HepG2 (cell line): ENCODE results near the gene TMEM171. TPM values are rescaled to one million over a fixed set of nuclear protein-coding genes. Genes with fewer than 3 reads are reported as not detected.

Experiments used
- ATAC-seq: fragments of 200-7000 bp; cut with Tn5 transposase; 3 replicates; pipeline ENCODE4 v1.9.1; 2020; ENCODE audit warnings: mild to moderate bottlenecking, moderate library complexity
- BruUV-seq: library from RNA; stranded (reverse); fragments of 400-500 nt; replicated peaks from 2 replicates; lab custom pipeline; 2021; lab: Mats Ljungman, UMichigan
- CTCF ChIA-PET: fragments of 300-600 bp; formaldehyde crosslinking; extraction: SDS; loops from one replicate; lab custom pipeline; 2021; ENCODE audit warnings: low total read pairs, inconsistent platforms, low intra/inter-chr PET ratio; lab: Yijun Ruan, JAX
- POLR2A ChIA-PET: fragments of 350-600 bp; sonication (Branson Sonifier 250); formaldehyde crosslinking; loops from one replicate; lab custom pipeline; 2020; ENCODE audit warnings: antibody characterized with exemption, inconsistent platforms; lab: Yijun Ruan, JAX
- DNase-seq: peaks from one replicate; pipeline ENCODE4 v3.0.0-alpha.2; 2015; ENCODE audit warnings: low spot score
- FAIRE-seq: peaks from 3 replicates; lab custom pipeline; 2011; peaks lifted over from hg19 to GRCh38; lab: Jason Lieb, UNC
- H2AFZ ChIP-seq: one replicate; pipeline ENCODE4 v1.6.1; 2011; ENCODE audit warnings: low read length, inconsistent platforms
- H3K27ac ChIP-seq: fragments of 300-600 bp; 3 replicates; pipeline ENCODE4 v1.8.0; 2011; ENCODE audit warnings: mixed run types, mild to moderate bottlenecking, mixed read lengths, low read length, inconsistent platforms; ENCODE audit not compliant: insufficient read depth; ENCODE audit errors: extremely low read length
- H3K27me3 ChIP-seq, 2 experiments: fragments of 200-600 bp in 1 of 2; 2 replicates in 1 of 2; 3 replicates in 1 of 2; pipeline versions ENCODE4 v1.6.0 to v1.8.0; 2011; ENCODE audit warnings: low read length in 2 of 2, mild to moderate bottlenecking in 2 of 2, moderate library complexity in 2 of 2, inconsistent platforms in 1 of 2; ENCODE audit not compliant: insufficient read depth in 2 of 2, control insufficient read depth in 1 of 2
- H3K36me3 ChIP-seq, 2 experiments: fragments of 200-600 bp in 1 of 2; replicated peaks in 1 of 2; 2 replicates in 1 of 2; 3 replicates in 1 of 2; pipeline versions ENCODE4 v1.5.1 to v1.8.0; 2011; ENCODE audit warnings: low read length in 2 of 2, inconsistent platforms in 1 of 2; ENCODE audit not compliant: insufficient read depth in 2 of 2, control insufficient read depth in 1 of 2
- H3K4me1 ChIP-seq: 2 replicates; pipeline ENCODE4 v1.5.1; 2012; ENCODE audit warnings: low read length, inconsistent platforms; ENCODE audit not compliant: insufficient read depth
- H3K4me2 ChIP-seq: 2 replicates; pipeline ENCODE4 v1.6.0; 2011; ENCODE audit warnings: low read depth, low read length, inconsistent platforms
- H3K4me3 ChIP-seq, 3 experiments: fragments of 200-600 bp in 1 of 3; sonication (generic), shearing (Covaris generic) in 1 of 3; replicated peaks in 1 of 3; 2 replicates each; pipeline ENCODE4 v1.5.1; 2011 to 2016; ENCODE audit warnings: low read length in 3 of 3, inconsistent platforms in 2 of 3, low read depth in 2 of 3, mild to moderate bottlenecking in 2 of 3, control low read depth in 1 of 3, mixed read lengths in 1 of 3; ENCODE audit not compliant: insufficient read depth in 1 of 3
- H3K79me2 ChIP-seq: one replicate; pipeline ENCODE4 v1.6.1; 2011; ENCODE audit warnings: low read length, inconsistent platforms; ENCODE audit not compliant: insufficient read depth
- H3K9ac ChIP-seq: 2 replicates; pipeline ENCODE4 v1.6.0; 2011; ENCODE audit warnings: mild to moderate bottlenecking, low read depth, low read length, inconsistent platforms; ENCODE audit not compliant: insufficient read depth
- H3K9me3 ChIP-seq: 2 replicates; pipeline ENCODE4 v1.5.1; 2012; ENCODE audit warnings: mild to moderate bottlenecking, low read length
- H4K20me1 ChIP-seq: 2 replicates; pipeline ENCODE4 v1.6.0; 2011; ENCODE audit warnings: inconsistent platforms, mild to moderate bottlenecking, low read length, moderate library complexity; ENCODE audit not compliant: insufficient read depth
- DPF2 ChIP-seq: sonication (generic); formaldehyde crosslinking; IDR thresholded peaks from 2 replicates; pipeline ENCODE4 v1.4.0; 2020; ENCODE audit warnings: mild to moderate bottlenecking, low read depth, missing genetic modification reagents, borderline replicate concordance
- HNRNPUL1 ChIP-seq: fragments of 200-400 bp; formaldehyde crosslinking; IDR thresholded peaks from 2 replicates; pipeline ENCODE4 v1.6.1; 2017; ENCODE audit warnings: low read depth, mild to moderate bottlenecking, low read length, moderate library complexity
- MBD4 ChIP-seq: IDR thresholded peaks from 2 replicates; pipeline ENCODE4 v1.6.1; 2012; ENCODE audit warnings: low read length, inconsistent platforms, borderline replicate concordance
- MED1 ChIP-seq: sonication (generic); formaldehyde crosslinking; IDR thresholded peaks from 2 replicates; pipeline ENCODE4 v1.4.0; 2020; ENCODE audit warnings: missing genetic modification reagents
- RXRA ChIP-seq: sonication (generic); formaldehyde crosslinking; IDR thresholded peaks from 2 replicates; pipeline ENCODE4 v1.5.1; 2020; ENCODE audit warnings: missing genetic modification reagents
- U2AF2 ChIP-seq: fragments of 200-400 bp; formaldehyde crosslinking; IDR thresholded peaks from 2 replicates; pipeline ENCODE4 v1.6.1; 2017; ENCODE audit warnings: low read depth, mild to moderate bottlenecking, low read length
- ZFP36 ChIP-seq: fragments of 150-350 bp; IDR thresholded peaks from 2 replicates; pipeline ENCODE4 v1.6.1; 2018; ENCODE audit warnings: borderline replicate concordance, low read length, low read depth; ENCODE audit not compliant: partially characterized antibody
- ZNF607 ChIP-seq: sonication (generic); formaldehyde crosslinking; IDR thresholded peaks from 2 replicates; pipeline ENCODE4 v1.5.1; 2020; ENCODE audit warnings: missing genetic modification reagents, mild to moderate bottlenecking, borderline replicate concordance
- ZNF709 ChIP-seq: sonication (generic); formaldehyde crosslinking; IDR thresholded peaks from 2 replicates; pipeline ENCODE4 v1.5.0; 2020; ENCODE audit warnings: mild to moderate bottlenecking, missing genetic modification reagents
- ZNF781 ChIP-seq: sonication (generic); formaldehyde crosslinking; IDR thresholded peaks from 2 replicates; pipeline ENCODE4 v1.5.1; 2020; ENCODE audit warnings: borderline replicate concordance, mild to moderate bottlenecking, missing genetic modification reagents; ENCODE audit errors: not compliant biosample characterization
- WGBS: methylation state at CpG from one replicate; pipeline ENCODE4 v1.1.6; 2017; ENCODE audit warnings: low lambda C conversion rate; 5-methylcytosine and 5-hydroxymethylcytosine counted together
- in situ Hi-C: cut with HindIII; loops from 2 replicates; pipeline ENCODE4 v1.10.0; 2017; ENCODE audit warnings: low pct_unique_long_range_greater_than_20kb; ENCODE audit not compliant: extremely low pct_ligation_motif_present
- intact Hi-C: fragments of 100-400 bp; cut with micrococcal nuclease; formaldehyde crosslinking; loops from one replicate; pipeline ENCODE4 v1.10.0; 2022; ENCODE audit not compliant: unreplicated experiment
- polyA plus RNA-seq, 8 experiments: library from polyadenylated mRNA; depleted of rRNA in 3 of 8; stranded (reverse) in 7 of 8; unstranded in 1 of 8; fragments of >200 nt; fragmentation: Illumina TruSeq in 4 of 8; extraction: Trizol in 4 of 8; gene quantifications; 2 replicates each; pipeline versions ENCODE4 v1.2.1 to v1.2.3, GENCODE V29; 2011 to 2016; ENCODE audit warnings: low read depth in 4 of 8, missing spikeins in 1 of 8, mixed read lengths in 1 of 8; ENCODE audit not compliant: insufficient read depth in 1 of 8
- total RNA-seq, 5 experiments: library from RNA; depleted of rRNA; stranded (reverse); fragments of >200 nt; fragmentation: Illumina TruSeq; extraction: Trizol; gene quantifications; 2 replicates each; pipeline ENCODE4 v1.2.3, GENCODE V29; 2016; ENCODE audit warnings: low read depth in 1 of 5
- TF ChIP-seq, protein P1 (sequence below): sonication (generic); formaldehyde crosslinking; IDR thresholded peaks from 2 replicates; pipeline ENCODE4 v1.8.0; 2023; ENCODE audit warnings: mild to moderate bottlenecking, missing genetic modification reagents

The TMEM171 gene
- total and polyA plus RNA-seq, 2 of the 13 experiments (the other 11 are each of a cell fraction or from before 2014, with no cell fraction given): 0.12 TPM; not detected in 1

DNA sequence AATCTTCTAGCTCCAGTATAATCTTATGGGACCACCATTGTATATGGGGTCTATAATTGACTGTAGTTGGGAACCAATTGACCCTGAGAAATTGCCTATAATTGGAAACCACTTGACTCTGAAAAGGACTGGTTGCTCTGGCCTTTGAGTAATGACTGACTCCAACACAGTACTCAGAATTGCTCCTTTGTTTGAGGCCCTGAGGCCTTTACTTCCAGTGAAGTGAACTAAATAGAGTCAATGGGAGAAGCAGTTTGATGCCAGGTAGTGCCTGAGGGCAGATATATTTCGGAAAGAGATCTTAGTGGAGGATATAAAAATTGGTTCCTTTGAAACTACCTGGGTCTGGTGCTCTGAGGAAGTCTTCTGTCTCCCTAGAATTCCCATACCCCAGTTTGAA is 16.0 kb upstream of the TMEM171 start:
- Histone ChIP-seq H3K27ac (no peak overlapping the region), H3K27me3 (no peaks in the 10 kb centered on the region; a peak in 1 of 5 replicates), H3K4me1 (no peaks in the 10 kb centered on the region), H3K36me3 (no peaks in the 10 kb centered on the region), H3K9me3 (no peaks in the 10 kb centered on the region), H3K79me2 (no peaks in the 10 kb centered on the region), H3K9ac (no peak overlapping the region), H4K20me1 (no peaks in the 10 kb centered on the region), H3K4me2 (no peak overlapping the region), H2AFZ (no peak overlapping the region), H3K4me3 (no peak overlapping the region)
- intact Hi-C loops (no loop called here), in situ Hi-C loops (no loop called here)
- no peak for TF ChIP-seq MBD4
- no peak for TF ChIP-seq ZNF781 (CRISPR knock-in tag)
- no peak for TF ChIP-seq U2AF2
- no peak for TF ChIP-seq ZFP36
- no peak for TF ChIP-seq HNRNPUL1
- TF ChIP-seq MED1: no peak
- no peak for TF ChIP-seq ZNF709 (CRISPR knock-in tag)
- no peak for TF ChIP-seq RXRA (CRISPR knock-in tag)
- no peak for TF ChIP-seq DPF2 (CRISPR knock-in tag)
- TF ChIP-seq ZNF607 (CRISPR knock-in tag): no peak
- TF ChIP-seq, protein P1, sequence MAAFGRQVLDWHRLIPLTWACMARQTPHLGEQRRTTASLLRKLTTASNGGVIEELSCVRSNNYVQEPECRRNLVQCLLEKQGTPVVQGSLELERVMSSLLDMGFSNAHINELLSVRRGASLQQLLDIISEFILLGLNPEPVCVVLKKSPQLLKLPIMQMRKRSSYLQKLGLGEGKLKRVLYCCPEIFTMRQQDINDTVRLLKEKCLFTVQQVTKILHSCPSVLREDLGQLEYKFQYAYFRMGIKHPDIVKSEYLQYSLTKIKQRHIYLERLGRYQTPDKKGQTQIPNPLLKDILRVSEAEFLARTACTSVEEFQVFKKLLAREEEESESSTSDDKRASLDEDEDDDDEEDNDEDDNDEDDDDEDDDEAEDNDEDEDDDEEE (CRISPR knock-in tag): no peak
- FAIRE-seq: no peak
- WGBS: 0% methylated on average over 1 of the region's 1 CpG
- ChIA-PET CTCF (no interaction called here), POLR2A (no interaction called here)
- no peak for ATAC-seq
- no TSS peak for BruUV-seq
- DNase-seq: no peak
